IMR-90 (cell line): ENCODE measurements around the gene ZNRF3. TPM values are rescaled to one million over a fixed set of nuclear protein-coding genes. Genes with fewer than 3 reads are reported as not detected.

ENCODE experiments used
- ATAC-seq: fragments of 200-7000 bp; cut with Tn5 transposase; 2 replicates; pipeline ENCODE4 v1.9.1; 2020; ENCODE audit warnings: low read depth, mild to moderate bottlenecking, moderate library complexity
- BruUV-seq: library from RNA; stranded (reverse); fragments of 400-500 nt; replicated peaks from 2 replicates; lab custom pipeline; 2021; lab: Mats Ljungman, UMichigan
- CTCF ChIA-PET: fragments of 300-600 bp; formaldehyde crosslinking; extraction: SDS; loops from one replicate; lab custom pipeline; 2021; ENCODE audit warnings: antibody characterized with exemption; lab: Yijun Ruan, JAX
- POLR2A ChIA-PET: fragments of 300-600 bp; sonication (Branson Sonifier 250); formaldehyde crosslinking; loops from one replicate; lab custom pipeline; 2022; ENCODE audit warnings: antibody characterized with exemption; ENCODE audit not compliant: unreplicated experiment; lab: Charles Lee
- DNase-seq: peaks from one replicate; pipeline ENCODE4 v3.0.0; 2013
- H2AFZ ChIP-seq: replicated peaks from 2 replicates; pipeline ENCODE3; 2013; ENCODE audit warnings: low read length, mild to moderate bottlenecking; ENCODE audit not compliant: poor library complexity
- H2AK5ac ChIP-seq: 2 replicates; pipeline ENCODE4 v1.6.1; 2013; ENCODE audit warnings: low read depth, low read length, inconsistent platforms
- H2AK9ac ChIP-seq: replicated peaks from 2 replicates; pipeline ENCODE3; 2013; ENCODE audit warnings: mild to moderate bottlenecking, low read depth, low read length, moderate library complexity; ENCODE audit not compliant: poor library complexity
- H2BK120ac ChIP-seq: 2 replicates; pipeline ENCODE4 v1.6.1; 2013; ENCODE audit warnings: low read depth, low read length, inconsistent platforms
- H2BK15ac ChIP-seq: 3 replicates; pipeline ENCODE4 v1.6.1; 2013; ENCODE audit warnings: low read depth, low read length, inconsistent platforms
- H2BK20ac ChIP-seq: 2 replicates; pipeline ENCODE4 v1.6.1; 2013; ENCODE audit warnings: low read depth, mild to moderate bottlenecking, inconsistent platforms, low read length, moderate library complexity
- H2BK5ac ChIP-seq: 2 replicates; pipeline ENCODE4 v1.6.1; 2013; ENCODE audit warnings: mild to moderate bottlenecking, low read depth, low read length, inconsistent platforms; ENCODE audit not compliant: poor library complexity, severe bottlenecking
- H3K14ac ChIP-seq: replicated peaks from 2 replicates; pipeline ENCODE4 v1.6.1; 2013; ENCODE audit warnings: low read depth, low read length, inconsistent platforms
- H3K18ac ChIP-seq: 2 replicates; pipeline ENCODE4 v1.6.1; 2013; ENCODE audit warnings: low read depth, low read length, control low read depth
- H3K23ac ChIP-seq: 2 replicates; pipeline ENCODE4 v1.6.1; 2013; ENCODE audit warnings: low read depth, low read length, inconsistent platforms
- H3K27ac ChIP-seq: 2 replicates; pipeline ENCODE4 v1.5.1; 2013; ENCODE audit warnings: mild to moderate bottlenecking, control low read depth, low read length; ENCODE audit not compliant: insufficient read depth
- H3K27me3 ChIP-seq: 2 replicates; pipeline ENCODE4 v1.6.1; 2013; ENCODE audit warnings: low read length; ENCODE audit not compliant: control insufficient read depth, insufficient read depth
- H3K36me3 ChIP-seq: 2 replicates; pipeline ENCODE4 v1.6.1; 2013; ENCODE audit warnings: low read length, mixed read lengths; ENCODE audit not compliant: control insufficient read depth, insufficient read depth
- H3K4ac ChIP-seq: 2 replicates; pipeline ENCODE4 v1.6.1; 2013; ENCODE audit warnings: low read depth, low read length, inconsistent platforms
- H3K4me1 ChIP-seq: 2 replicates; pipeline ENCODE4 v1.6.1; 2013; ENCODE audit warnings: low read length, mixed read lengths; ENCODE audit not compliant: control insufficient read depth, insufficient read depth
- H3K4me2 ChIP-seq: 2 replicates; pipeline ENCODE4 v1.6.1; 2013; ENCODE audit warnings: low read depth, mild to moderate bottlenecking, control low read depth, low read length, moderate library complexity
- H3K4me3 ChIP-seq: 2 replicates; pipeline ENCODE4 v1.5.1; 2013; ENCODE audit warnings: low read depth, mild to moderate bottlenecking, control low read depth, low read length, moderate library complexity; ENCODE audit not compliant: insufficient read depth
- H3K56ac ChIP-seq: 2 replicates; pipeline ENCODE4 v1.6.1; 2013; ENCODE audit warnings: low read length, inconsistent platforms; ENCODE audit not compliant: insufficient read depth; ENCODE audit errors: extremely low read depth
- H3K79me1 ChIP-seq, 2 experiments: 2 replicates each; pipeline ENCODE4 v1.6.1; 2013; ENCODE audit warnings: low read length in 2 of 2, inconsistent platforms in 1 of 2, low read depth in 1 of 2
- H3K9ac ChIP-seq: 2 replicates; pipeline ENCODE4 v1.6.1; 2013; ENCODE audit warnings: low read depth, low read length, control low read depth
- H3K9me1 ChIP-seq: 2 replicates; pipeline ENCODE4 v1.6.1; 2013; ENCODE audit warnings: low read length, inconsistent platforms; ENCODE audit not compliant: insufficient read depth
- H3K9me3 ChIP-seq: 2 replicates; pipeline ENCODE4 v1.6.1; 2013; ENCODE audit warnings: low read length; ENCODE audit not compliant: control insufficient read depth, insufficient read depth
- H4K20me1 ChIP-seq: 2 replicates; pipeline ENCODE4 v1.6.1; 2013; ENCODE audit warnings: low read length, inconsistent platforms; ENCODE audit not compliant: insufficient read depth
- H4K5ac ChIP-seq: 2 replicates; pipeline ENCODE4 v1.6.1; 2013; ENCODE audit warnings: mild to moderate bottlenecking, low read depth, low read length, control low read depth
- H4K8ac ChIP-seq, 2 experiments: 2 replicates each; pipeline ENCODE4 v1.6.1; 2013; ENCODE audit warnings: low read depth in 2 of 2, low read length in 2 of 2, control low read depth in 1 of 2, inconsistent platforms in 1 of 2
- H4K91ac ChIP-seq: 2 replicates; pipeline ENCODE4 v1.6.1; 2013; ENCODE audit warnings: low read depth, low read length, inconsistent platforms; ENCODE audit not compliant: insufficient read depth
- CEBPB ChIP-seq: IDR thresholded peaks from 2 replicates; pipeline ENCODE4 v1.6.1; 2012; ENCODE audit warnings: low read depth, low read length, improper control_type of control experiment
- FOS ChIP-seq: fragments of 150-350 bp; IDR thresholded peaks from 2 replicates; pipeline ENCODE4 v1.6.1; 2016; ENCODE audit warnings: low read depth, low read length
- MXI1 ChIP-seq: IDR thresholded peaks from 2 replicates; pipeline ENCODE4 v1.6.1; 2012; ENCODE audit warnings: low read depth, mild to moderate bottlenecking, low read length, moderate library complexity, borderline replicate concordance
- NFE2L2 ChIP-seq: fragments of 150-350 bp; IDR thresholded peaks from 2 replicates; pipeline ENCODE4 v1.6.1; 2016; ENCODE audit warnings: low read depth, mild to moderate bottlenecking, low read length
- RAD21 ChIP-seq: IDR thresholded peaks from 2 replicates; pipeline ENCODE4 v1.6.1; 2012; ENCODE audit warnings: low read length, improper control_type of control experiment
- RFX5 ChIP-seq: IDR thresholded peaks from 2 replicates; pipeline ENCODE4 v1.8.0; 2012; ENCODE audit warnings: low read depth, mild to moderate bottlenecking, low read length, moderate library complexity
- SMC3 ChIP-seq: fragments of 150-350 bp; IDR thresholded peaks from 2 replicates; pipeline ENCODE4 v1.6.1; 2016; ENCODE audit warnings: low read depth, mild to moderate bottlenecking, antibody characterized with exemption, low read length, moderate library complexity
- WGBS, 2 experiments: methylation state at CpG; one replicate each; pipeline versions ENCODE4 v1.1.5 to v1.1.7; 2013; ENCODE audit warnings: missing lambda C conversion rate in 2 of 2; ENCODE audit not compliant: insufficient read length in 1 of 2; ENCODE audit errors: extremely low coverage in 2 of 2; 5-methylcytosine and 5-hydroxymethylcytosine counted together
- dilution Hi-C: fragments of 300-500 bp; cut with HindIII; formaldehyde crosslinking; loops from one replicate; pipeline ENCODE4 v1.14.3; 2018; ENCODE audit warnings: low sequenced_read_pairs; ENCODE audit not compliant: unreplicated experiment
- in situ Hi-C: fragments of 300-500 bp; cut with MboI; formaldehyde crosslinking; loops from 3 replicates; pipeline ENCODE4 v1.14.3; 2019; ENCODE audit warnings: low sequenced_read_pairs, inconsistent platforms, mixed read lengths
- intact Hi-C: fragments of 100-400 bp; cut with micrococcal nuclease; formaldehyde crosslinking; loops from 2 replicates; pipeline ENCODE4 v1.10.0; 2022
- polyA plus RNA-seq, 3 experiments: library from polyadenylated mRNA; depleted of rRNA; stranded (reverse); fragments of >200 nt; gene quantifications; 2 replicates each; pipeline ENCODE4 v1.2.3, GENCODE V29; 2012; ENCODE audit warnings: low replicate concordance in 1 of 3
- total RNA-seq: library from RNA; depleted of rRNA; stranded (reverse); fragments of >200 nt; gene quantifications from 2 replicates; pipeline ENCODE4 v1.2.3, GENCODE V29; 2012
- TF ChIP-seq, protein P1 (sequence below): fragments of 150-350 bp; IDR thresholded peaks from 2 replicates; pipeline ENCODE4 v1.6.1; 2016; ENCODE audit warnings: low read depth, mild to moderate bottlenecking, low read length, moderate library complexity, borderline replicate concordance
- TF ChIP-seq, protein P2 (sequence below): fragments of 150-350 bp; IDR thresholded peaks from 2 replicates; pipeline ENCODE4 v1.6.1; 2017; ENCODE audit warnings: mild to moderate bottlenecking, antibody characterized with exemption, low read length, low read depth

The ZNRF3 gene
- total and polyA plus RNA-seq, 2 of the 4 experiments (the other 2 are of a cell fraction), result 1.4 to 2.4 TPM

DNA sequence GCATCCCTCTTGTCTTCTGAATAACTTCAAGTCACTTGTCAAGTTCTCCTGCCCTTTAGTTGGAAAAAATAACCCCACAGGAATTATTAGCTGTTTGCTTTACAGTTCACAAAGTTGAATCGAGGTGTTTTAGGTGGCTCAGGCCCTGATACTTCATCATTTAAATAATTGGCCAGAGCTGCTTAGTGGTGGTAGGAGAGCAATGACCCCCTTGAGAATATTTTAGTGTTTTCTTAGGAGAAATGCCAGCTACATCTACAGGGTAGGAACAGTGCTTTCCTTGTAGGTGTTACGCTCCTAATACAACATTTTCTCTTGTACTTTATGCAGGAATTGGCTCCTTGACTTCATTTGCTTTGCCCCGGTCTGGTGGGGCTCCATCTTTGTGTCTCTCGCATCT lies 105.1 kb downstream of the ZNRF3 start:
- TF ChIP-seq CEBPB (no peak), FOS (no peak), RAD21 (no peak), SMC3 (no peak), NFE2L2 (no peak), MXI1 (no peak), RFX5 (no peak)
- TF ChIP-seq, protein P1, sequence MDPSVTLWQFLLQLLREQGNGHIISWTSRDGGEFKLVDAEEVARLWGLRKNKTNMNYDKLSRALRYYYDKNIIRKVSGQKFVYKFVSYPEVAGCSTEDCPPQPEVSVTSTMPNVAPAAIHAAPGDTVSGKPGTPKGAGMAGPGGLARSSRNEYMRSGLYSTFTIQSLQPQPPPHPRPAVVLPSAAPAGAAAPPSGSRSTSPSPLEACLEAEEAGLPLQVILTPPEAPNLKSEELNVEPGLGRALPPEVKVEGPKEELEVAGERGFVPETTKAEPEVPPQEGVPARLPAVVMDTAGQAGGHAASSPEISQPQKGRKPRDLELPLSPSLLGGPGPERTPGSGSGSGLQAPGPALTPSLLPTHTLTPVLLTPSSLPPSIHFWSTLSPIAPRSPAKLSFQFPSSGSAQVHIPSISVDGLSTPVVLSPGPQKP, result no peak
- TF ChIP-seq, protein P2, sequence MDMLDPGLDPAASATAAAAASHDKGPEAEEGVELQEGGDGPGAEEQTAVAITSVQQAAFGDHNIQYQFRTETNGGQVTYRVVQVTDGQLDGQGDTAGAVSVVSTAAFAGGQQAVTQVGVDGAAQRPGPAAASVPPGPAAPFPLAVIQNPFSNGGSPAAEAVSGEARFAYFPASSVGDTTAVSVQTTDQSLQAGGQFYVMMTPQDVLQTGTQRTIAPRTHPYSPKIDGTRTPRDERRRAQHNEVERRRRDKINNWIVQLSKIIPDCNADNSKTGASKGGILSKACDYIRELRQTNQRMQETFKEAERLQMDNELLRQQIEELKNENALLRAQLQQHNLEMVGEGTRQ, result no peak
- WGBS, 2 experiments, result no CpG with 5 or more reads among the region's 4 CpGs
- Histone ChIP-seq H3K79me1 (no peaks in the 10 kb centered on the region), H4K8ac (no peak overlapping the region), H3K23ac (no peak overlapping the region), H4K20me1 (no peaks in the 10 kb centered on the region), H3K4me1 (peaks cover 5% of the 10 kb centered on the region; the same call in 1 of the 2 replicates), H3K18ac (no peak overlapping the region), H4K91ac (no peak overlapping the region), H3K9ac (no peak overlapping the region), H3K4ac (no peak overlapping the region), H2BK120ac (no peak overlapping the region), H3K4me3 (no peak overlapping the region), H2AK9ac (no peak overlapping the region), H3K27me3 (no peaks in the 10 kb centered on the region), H2AFZ (no peak overlapping the region), H2BK20ac (no peak overlapping the region), H3K56ac (no peak overlapping the region), H3K9me3 (peaks cover 4% of the 10 kb centered on the region; the same call in 1 of the 2 replicates), H3K36me3 (0 out of 2 replicates have a peak, but pooled peaks cover 1% of the 10 kb centered on the region), H2AK5ac (no peak overlapping the region), H3K14ac (no peak overlapping the region), H3K9me1 (peaks cover 3% of the 10 kb centered on the region; the same call in 1 of the 2 replicates), H4K5ac (no peak overlapping the region), H2BK15ac (no peak overlapping the region), H3K4me2 (no peak overlapping the region), H2BK5ac (no peak overlapping the region), H3K27ac (no peak overlapping the region)
- CTCF ChIA-PET, result interaction anchor here (0.6 kb wide), 1 partner anchor 15 kb away, joined by 3 read pairs; no protein-coding TSS in a partner anchor
- DNase-seq (no peak), ATAC-seq (no peak)
- in situ Hi-C loops, result no loop called here
- dilution Hi-C loops, result no loop called here
- intact Hi-C loops, result no loop called here
- no TSS peak for BruUV-seq
- POLR2A ChIA-PET, result no interaction called here
